Fibroblast of lung (primary cell): ENCODE measurements around the gene TSHR.

ENCODE experiments used
- EZH2 ChIP-seq: IDR thresholded peaks from 2 replicates; pipeline ENCODE4 v1.5.1; 2012; ENCODE audit warnings: low read length, control low read depth, mild to moderate bottlenecking; ENCODE audit errors: missing control alignments
- TF ChIP-seq, protein P1 (sequence below), 2 donors: IDR thresholded peaks in 1 of 2; conservative IDR thresholded peaks in 1 of 2; 1 replicate in 1 of 2; 2 replicates in 1 of 2; pipeline ENCODE4 v1.5.1; 2011 to 2012; ENCODE audit warnings: low read length in 2 of 2, control low read depth in 1 of 2, inconsistent platforms in 1 of 2, low read depth in 1 of 2, mild to moderate bottlenecking in 1 of 2

GRCh38 chr14:81147140-81147897 lies 191.9 kb downstream of the TSHR start:
- TF ChIP-seq EZH2, result no peak
- TF ChIP-seq, protein P1, sequence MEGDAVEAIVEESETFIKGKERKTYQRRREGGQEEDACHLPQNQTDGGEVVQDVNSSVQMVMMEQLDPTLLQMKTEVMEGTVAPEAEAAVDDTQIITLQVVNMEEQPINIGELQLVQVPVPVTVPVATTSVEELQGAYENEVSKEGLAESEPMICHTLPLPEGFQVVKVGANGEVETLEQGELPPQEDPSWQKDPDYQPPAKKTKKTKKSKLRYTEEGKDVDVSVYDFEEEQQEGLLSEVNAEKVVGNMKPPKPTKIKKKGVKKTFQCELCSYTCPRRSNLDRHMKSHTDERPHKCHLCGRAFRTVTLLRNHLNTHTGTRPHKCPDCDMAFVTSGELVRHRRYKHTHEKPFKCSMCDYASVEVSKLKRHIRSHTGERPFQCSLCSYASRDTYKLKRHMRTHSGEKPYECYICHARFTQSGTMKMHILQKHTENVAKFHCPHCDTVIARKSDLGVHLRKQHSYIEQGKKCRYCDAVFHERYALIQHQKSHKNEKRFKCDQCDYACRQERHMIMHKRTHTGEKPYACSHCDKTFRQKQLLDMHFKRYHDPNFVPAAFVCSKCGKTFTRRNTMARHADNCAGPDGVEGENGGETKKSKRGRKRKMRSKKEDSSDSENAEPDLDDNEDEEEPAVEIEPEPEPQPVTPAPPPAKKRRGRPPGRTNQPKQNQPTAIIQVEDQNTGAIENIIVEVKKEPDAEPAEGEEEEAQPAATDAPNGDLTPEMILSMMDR (conservative IDR thresholded peaks at IDR 0.05 in 1 of 2, IDR thresholded peaks at IDR 0.05 in 1 of 2; ENCODE audit: low read depth in 1 of 2, low read length in 2 of 2), result no peak
